ENCODE measurements around the gene S100A13. TPM values are rescaled to one million over a fixed set of nuclear protein-coding genes. Genes with fewer than 3 reads are reported as not detected.
"Not testable (repeated sequence)": the region's sequence is repeated elsewhere in the genome, so short reads cannot be mapped to it uniquely, and the experiment has no call there.

Gene S100A13
- total and polyA plus RNA-seq, 3 experiments from 2014 or later = 1.3 to 7.6 (median 5.5) TPM

GRCh38 chr1:153578936-153579335, 48.4 kb downstream of the S100A13 start:
- Mint-ChIP-seq H3K27ac (no peak overlapping the region), H3K4me1 (no peaks in the 10 kb centered on the region), H3K36me3 (peaks cover 0 to 3% (median 0%) of the 10 kb centered on the region in 3 donors), H3K9me3 (no peaks in the 10 kb centered on the region), H3K27me3 (peaks cover 19 to 27% of the 10 kb centered on the region in 2 donors), H3K4me3 (no peak overlapping the region)
- Histone ChIP-seq H3K4me1 (ENCODE audit: insufficient read depth, low read length) (no peaks in the 10 kb centered on the region), H3K36me3 (ENCODE audit: insufficient read depth, low read length) (no peaks in the 10 kb centered on the region), H3K4me3 (ENCODE audit: low read length) (no peak overlapping the region), H3K27ac (ENCODE audit: low read depth, low read length) (no peak overlapping the region), H3K27me3 (ENCODE audit: insufficient read depth, low read length, poor library complexity, severe bottlenecking) (peaks cover 8% of the 10 kb centered on the region), H3K9me3 (ENCODE audit: low read length) (no peaks in the 10 kb centered on the region)
- no peak for DNase-seq
- ChIA-PET CTCF (no interaction called here), POLR2A (no interaction called here)

GRCh38 chr1:153578490-153578889, 48.8 kb downstream of the S100A13 start:
- H3K4me1 ChIP-seq (ENCODE audit: insufficient read depth, low read length) = no peaks in the 10 kb centered on the region
- H3K9me3 Mint-ChIP-seq = no peaks in the 10 kb centered on the region
- POLR2A ChIA-PET = no interaction called here
- peaks cover 8% of the 10 kb centered on the region for H3K27me3 ChIP-seq (ENCODE audit: insufficient read depth, low read length, poor library complexity, severe bottlenecking)
- H3K4me3 Mint-ChIP-seq = no peak overlapping the region
- no peak overlapping the region for H3K4me3 ChIP-seq (ENCODE audit: low read length)
- H3K9me3 ChIP-seq (ENCODE audit: low read length) = no peaks in the 10 kb centered on the region
- peak overlapping the region in 1 of 8 donors; percentile 45 for H3K27ac Mint-ChIP-seq
- no peak overlapping the region for H3K27ac ChIP-seq (ENCODE audit: low read depth, low read length)
- no peaks in the 10 kb centered on the region for H3K4me1 Mint-ChIP-seq
- H3K36me3 Mint-ChIP-seq = peaks cover 0 to 3% (median 0%) of the 10 kb centered on the region in 3 donors
- no peak for DNase-seq
- peaks cover 19 to 26% of the 10 kb centered on the region in 2 donors for H3K27me3 Mint-ChIP-seq
- CTCF ChIA-PET = interaction anchor here (1.0 kb wide), 1 partner anchor 83 kb away, joined by 3 read pairs; no protein-coding TSS in a partner anchor
- no peaks in the 10 kb centered on the region for H3K36me3 ChIP-seq (ENCODE audit: insufficient read depth, low read length)

- DNase-seq = no peak
- Mint-ChIP-seq H3K4me1 (peaks cover 0 to 2% (median 0%) of the 10 kb centered on the region in 3 donors), H3K9me3 (no peaks in the 10 kb centered on the region), H3K27ac (peak overlapping the region in 1 of 8 donors; percentile 39), H3K4me3 (no peak overlapping the region), H3K36me3 (peaks cover 0 to 3% (median 0%) of the 10 kb centered on the region in 3 donors), H3K27me3 (peaks cover 19 to 26% of the 10 kb centered on the region in 2 donors)
- POLR2A ChIA-PET = no interaction called here
- H3K4me1 ChIP-seq (ENCODE audit: insufficient read depth, low read length) = no peaks in the 10 kb centered on the region
- no peaks in the 10 kb centered on the region for H3K36me3 ChIP-seq (ENCODE audit: insufficient read depth, low read length)
- H3K27ac ChIP-seq (ENCODE audit: low read depth, low read length) = no peak overlapping the region
- no peak overlapping the region for H3K4me3 ChIP-seq (ENCODE audit: low read length)
- peaks cover 8% of the 10 kb centered on the region for H3K27me3 ChIP-seq (ENCODE audit: insufficient read depth, low read length, poor library complexity, severe bottlenecking)
- CTCF ChIA-PET = interaction anchor here (1.0 to 2.9 kb wide), 2 partner anchors 67 to 82 kb away, joined by 3 to 9 read pairs; no protein-coding TSS in a partner anchor
- H3K9me3 ChIP-seq (ENCODE audit: low read length) = no peaks in the 10 kb centered on the region
Measured at GRCh38 chr1:153577624-153578051, 49.7 kb downstream of the S100A13 start.

GRCh38 chr1:153577138-153577537, 50.2 kb downstream of the S100A13 start:
- Mint-ChIP-seq H3K9me3 (no peaks in the 10 kb centered on the region), H3K36me3 (peaks cover 0 to 3% (median 0%) of the 10 kb centered on the region in 3 donors), H3K4me3 (no peak overlapping the region), H3K27me3 (peaks cover 19 to 26% of the 10 kb centered on the region in 2 donors), H3K4me1 (peaks cover 0 to 3% (median 0%) of the 10 kb centered on the region in 3 donors), H3K27ac (no peak overlapping the region)
- Histone ChIP-seq H3K27ac (ENCODE audit: low read depth, low read length) (no peak overlapping the region), H3K36me3 (ENCODE audit: insufficient read depth, low read length) (no peaks in the 10 kb centered on the region), H3K4me3 (ENCODE audit: low read length) (no peak overlapping the region), H3K4me1 (ENCODE audit: insufficient read depth, low read length) (no peaks in the 10 kb centered on the region), H3K9me3 (ENCODE audit: low read length) (no peaks in the 10 kb centered on the region), H3K27me3 (ENCODE audit: insufficient read depth, low read length, poor library complexity, severe bottlenecking) (peaks cover 8% of the 10 kb centered on the region)
- DNase-seq = no peak
- POLR2A ChIA-PET = no interaction called here
- CTCF ChIA-PET = interaction anchor here (1.0 to 2.9 kb wide), 2 partner anchors 66 to 82 kb away, joined by 3 to 9 read pairs; no protein-coding TSS in a partner anchor

GRCh38 chr1:153575497-153575896, 51.8 kb downstream of the S100A13 start:
- H3K4me3 Mint-ChIP-seq; H3K9me3 ChIP-seq (ENCODE audit: low read length); H3K4me3 ChIP-seq (ENCODE audit: low read length); H3K4me1 ChIP-seq (ENCODE audit: insufficient read depth, low read length); H3K27me3 ChIP-seq (ENCODE audit: insufficient read depth, low read length, poor library complexity, severe bottlenecking); H3K9me3 Mint-ChIP-seq; H3K27ac ChIP-seq (ENCODE audit: low read depth, low read length); H3K4me1 Mint-ChIP-seq; POLR2A ChIA-PET; H3K36me3 ChIP-seq (ENCODE audit: insufficient read depth, low read length); H3K36me3 Mint-ChIP-seq; H3K27ac Mint-ChIP-seq; DNase-seq: not testable (repeated sequence)
- CTCF ChIA-PET = interaction anchor here (2.9 kb wide), 1 partner anchor 65 kb away, joined by 9 read pairs; no protein-coding TSS in a partner anchor
- peaks cover 20 to 38% of the 10 kb centered on the region in 2 donors for H3K27me3 Mint-ChIP-seq

- H3K4me1 ChIP-seq (ENCODE audit: insufficient read depth, low read length); H3K9me3 Mint-ChIP-seq; H3K27ac ChIP-seq (ENCODE audit: low read depth, low read length); H3K36me3 Mint-ChIP-seq; H3K27ac Mint-ChIP-seq; DNase-seq; H3K27me3 ChIP-seq (ENCODE audit: insufficient read depth, low read length, poor library complexity, severe bottlenecking); H3K4me1 Mint-ChIP-seq; CTCF ChIA-PET; H3K4me3 Mint-ChIP-seq; H3K36me3 ChIP-seq (ENCODE audit: insufficient read depth, low read length); H3K4me3 ChIP-seq (ENCODE audit: low read length); POLR2A ChIA-PET; H3K9me3 ChIP-seq (ENCODE audit: low read length): not testable (repeated sequence)
- peaks cover 20 to 39% of the 10 kb centered on the region in 2 donors for H3K27me3 Mint-ChIP-seq
Measured at GRCh38 chr1:153575081-153575491, 52.2 kb downstream of the S100A13 start.

GRCh38 chr1:153573351-153573750, 54.0 kb downstream of the S100A13 start:
- Histone ChIP-seq H3K9me3 (ENCODE audit: low read length) (no peaks in the 10 kb centered on the region), H3K4me1 (ENCODE audit: insufficient read depth, low read length) (peaks cover 1% of the 10 kb centered on the region), H3K4me3 (ENCODE audit: low read length) (no peak overlapping the region), H3K27ac (ENCODE audit: low read depth, low read length) (no peak overlapping the region), H3K27me3 (ENCODE audit: insufficient read depth, low read length, poor library complexity, severe bottlenecking) (peaks cover 7% of the 10 kb centered on the region), H3K36me3 (ENCODE audit: insufficient read depth, low read length) (no peaks in the 10 kb centered on the region)
- no peak overlapping the region for H3K4me3 Mint-ChIP-seq
- no peak for DNase-seq
- H3K9me3 Mint-ChIP-seq = no peaks in the 10 kb centered on the region
- peaks cover 0 to 3% (median 0%) of the 10 kb centered on the region in 3 donors for H3K36me3 Mint-ChIP-seq
- H3K27me3 Mint-ChIP-seq = peaks cover 7 to 35% of the 10 kb centered on the region in 2 donors
- ChIA-PET POLR2A (no interaction called here), CTCF (interaction anchor here (6.5 kb wide), 2 partner anchors 40 to 64 kb away, joined by 109 to 125 read pairs; partner anchors contain the start of gene S100A6)
- H3K4me1 Mint-ChIP-seq = peaks cover 5 to 9% (median 8%) of the 10 kb centered on the region in 3 donors
- H3K27ac Mint-ChIP-seq = peak overlapping the region in 1 of 8 donors; percentile 58

GRCh38 chr1:153572569-153573015, 54.7 kb downstream of the S100A13 start:
- Mint-ChIP-seq H3K4me1 (peaks cover 11 to 17% (median 15%) of the 10 kb centered on the region in 3 donors), H3K9me3 (no peaks in the 10 kb centered on the region), H3K36me3 (no peaks in the 10 kb centered on the region), H3K4me3 (no peak overlapping the region), H3K27ac (peak overlapping the region in 1 of 8 donors; percentile 28), H3K27me3 (peaks cover 2 to 27% of the 10 kb centered on the region in 2 donors)
- peaks cover 5% of the 10 kb centered on the region for H3K4me1 ChIP-seq (ENCODE audit: insufficient read depth, low read length)
- no peaks in the 10 kb centered on the region for H3K36me3 ChIP-seq (ENCODE audit: insufficient read depth, low read length)
- H3K27ac ChIP-seq (ENCODE audit: low read depth, low read length) = no peak overlapping the region
- no peaks in the 10 kb centered on the region for H3K27me3 ChIP-seq (ENCODE audit: insufficient read depth, low read length, poor library complexity, severe bottlenecking)
- POLR2A ChIA-PET = no interaction called here
- H3K4me3 ChIP-seq (ENCODE audit: low read length) = no peak overlapping the region
- no peaks in the 10 kb centered on the region for H3K9me3 ChIP-seq (ENCODE audit: low read length)
- CTCF ChIA-PET = interaction anchor here (0.7 to 6.5 kb wide), 6 partner anchors 32 to 404 kb away, joined by 3 to 125 read pairs (median 3); partner anchors contain the start of genes DENND4B, JTB, S100A5 and S100A6
- peak in 3 of 5 donors; percentile 6 to 59 (median 19) for DNase-seq
